Right lobe of liver (tissue), 4 donors: Measurements from ENCODE around the gene TMTC1.

Experiments
- POLR2A ChIP-seq: fragments of 450-650 bp; IDR thresholded peaks from one replicate; pipeline ENCODE4 v1.6.1; 2017; ENCODE audit warnings: antibody characterized with exemption, mild to moderate bottlenecking
- TF ChIP-seq, protein P1 (sequence below), 4 donors: fragments of 200-600 bp in 3 of 4; fragments of 450-650 bp in 1 of 4; IDR thresholded peaks; one replicate each; pipeline versions ENCODE4 v1.5.1 to v1.8.0; 2016 to 2022; ENCODE audit warnings: antibody characterized with exemption in 4 of 4, mild to moderate bottlenecking in 2 of 4
- donor health status: DM: no; HTN: no; CAD: no.
- donor health status: DM: no; HTN: no; CAD: no.
- donor health status: DM: no; HTN: yes; CAD: no.

DNA sequence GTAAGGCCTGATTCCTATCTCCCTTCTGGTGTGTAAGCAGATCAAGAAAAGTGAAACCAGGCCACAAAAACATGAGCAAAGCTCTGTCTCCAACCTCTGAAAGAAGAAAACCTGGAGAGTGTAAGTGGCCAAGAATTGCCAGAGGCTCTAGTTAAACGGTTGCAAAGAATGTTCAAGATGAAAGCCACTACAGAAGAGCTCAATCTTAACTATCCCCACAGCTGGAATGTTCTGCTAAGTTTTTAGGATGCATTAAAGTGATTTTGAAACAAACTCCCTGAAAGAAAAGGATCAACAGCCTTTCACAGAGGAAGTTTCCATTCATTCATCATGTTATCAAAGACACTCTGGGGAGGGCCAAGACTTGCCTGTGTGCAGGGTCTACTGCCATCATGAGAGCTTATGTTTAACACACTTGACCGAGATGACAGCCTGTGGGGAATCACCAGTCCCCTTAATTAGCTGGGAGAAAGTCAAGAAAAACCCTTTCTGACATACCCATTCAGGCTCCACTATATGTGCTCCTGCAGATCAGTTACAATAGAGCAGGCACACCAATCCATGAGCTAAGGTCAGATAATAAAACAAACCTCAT, 158.3 kb downstream of the TMTC1 start:
- TF ChIP-seq, protein P1, sequence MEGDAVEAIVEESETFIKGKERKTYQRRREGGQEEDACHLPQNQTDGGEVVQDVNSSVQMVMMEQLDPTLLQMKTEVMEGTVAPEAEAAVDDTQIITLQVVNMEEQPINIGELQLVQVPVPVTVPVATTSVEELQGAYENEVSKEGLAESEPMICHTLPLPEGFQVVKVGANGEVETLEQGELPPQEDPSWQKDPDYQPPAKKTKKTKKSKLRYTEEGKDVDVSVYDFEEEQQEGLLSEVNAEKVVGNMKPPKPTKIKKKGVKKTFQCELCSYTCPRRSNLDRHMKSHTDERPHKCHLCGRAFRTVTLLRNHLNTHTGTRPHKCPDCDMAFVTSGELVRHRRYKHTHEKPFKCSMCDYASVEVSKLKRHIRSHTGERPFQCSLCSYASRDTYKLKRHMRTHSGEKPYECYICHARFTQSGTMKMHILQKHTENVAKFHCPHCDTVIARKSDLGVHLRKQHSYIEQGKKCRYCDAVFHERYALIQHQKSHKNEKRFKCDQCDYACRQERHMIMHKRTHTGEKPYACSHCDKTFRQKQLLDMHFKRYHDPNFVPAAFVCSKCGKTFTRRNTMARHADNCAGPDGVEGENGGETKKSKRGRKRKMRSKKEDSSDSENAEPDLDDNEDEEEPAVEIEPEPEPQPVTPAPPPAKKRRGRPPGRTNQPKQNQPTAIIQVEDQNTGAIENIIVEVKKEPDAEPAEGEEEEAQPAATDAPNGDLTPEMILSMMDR (IDR thresholded peaks at IDR 0.05), result no peak
- TF ChIP-seq POLR2A, result no peak
